GM18907 (cell line): ENCODE data around the gene UBR4.

Source experiments
- ATAC-seq: cut with Tn5 transposase; IDR thresholded peaks from one replicate; pipeline ENCODE4 v1.9.1; 2021; ENCODE audit warnings: mild to moderate bottlenecking, moderate library complexity; ENCODE audit not compliant: unreplicated experiment

UBR4 gene

DNA sequence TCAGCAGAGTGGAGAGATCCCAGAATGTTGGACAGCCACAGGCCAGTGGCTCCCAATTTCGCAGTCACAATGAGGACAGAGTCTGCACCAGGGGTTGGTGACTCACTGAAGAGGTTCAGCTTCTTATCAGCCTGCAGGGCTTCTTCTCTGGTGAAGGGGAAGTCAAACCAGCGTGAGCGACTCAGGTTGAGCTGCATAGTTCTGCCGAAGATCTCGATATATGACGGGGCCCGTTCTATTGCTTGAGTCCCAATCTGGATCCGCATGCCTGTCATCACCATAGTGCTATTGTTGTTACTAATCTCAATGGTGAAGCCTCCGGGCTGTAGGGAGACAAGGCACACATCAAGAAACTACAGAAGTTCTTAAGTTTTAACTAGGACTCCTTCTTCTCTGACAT is 58.5 kb downstream of the UBR4 start:
- no peak for ATAC-seq

DNA sequence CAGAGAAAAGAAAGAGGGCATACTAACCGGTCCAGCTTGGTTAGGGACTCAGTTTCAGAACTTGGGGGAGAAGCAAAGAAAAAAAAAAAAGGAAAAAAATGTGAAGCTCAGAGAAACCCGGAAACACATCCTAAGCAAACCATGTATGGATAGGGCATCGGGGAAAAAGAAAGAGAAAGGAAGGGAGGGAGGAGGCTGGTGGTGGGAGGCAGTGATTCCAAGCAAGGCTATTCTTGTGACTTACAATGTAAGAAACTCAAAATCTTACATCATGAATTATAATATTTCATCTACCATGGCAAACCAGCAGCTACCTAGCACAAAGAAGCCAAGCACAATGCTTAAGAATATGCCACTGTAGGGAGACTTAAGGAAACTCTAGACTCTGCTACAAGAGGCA is 60.3 kb downstream of the UBR4 start:
- ATAC-seq: no peak

DNA sequence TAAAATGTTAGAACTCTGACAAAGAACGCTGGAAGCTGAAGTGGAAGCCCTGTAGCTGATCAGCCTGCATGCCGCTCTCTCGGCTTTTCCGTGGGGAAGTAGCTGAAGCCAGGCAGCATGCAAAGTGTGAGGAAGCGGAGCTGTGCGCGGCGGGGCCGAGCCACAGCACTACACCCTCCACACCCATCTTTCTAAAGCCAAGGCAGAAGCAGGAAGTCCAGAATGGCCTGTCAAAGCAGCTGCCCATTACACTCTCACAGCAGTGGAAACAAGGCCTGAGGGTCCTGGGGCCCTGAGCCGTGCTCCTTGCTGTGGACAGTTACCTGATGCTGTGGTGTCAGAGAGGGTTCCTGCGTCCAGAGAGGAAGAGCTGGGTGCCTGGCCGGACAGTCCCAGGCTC is 69.6 kb downstream of the UBR4 start:
- ATAC-seq: no peak

DNA sequence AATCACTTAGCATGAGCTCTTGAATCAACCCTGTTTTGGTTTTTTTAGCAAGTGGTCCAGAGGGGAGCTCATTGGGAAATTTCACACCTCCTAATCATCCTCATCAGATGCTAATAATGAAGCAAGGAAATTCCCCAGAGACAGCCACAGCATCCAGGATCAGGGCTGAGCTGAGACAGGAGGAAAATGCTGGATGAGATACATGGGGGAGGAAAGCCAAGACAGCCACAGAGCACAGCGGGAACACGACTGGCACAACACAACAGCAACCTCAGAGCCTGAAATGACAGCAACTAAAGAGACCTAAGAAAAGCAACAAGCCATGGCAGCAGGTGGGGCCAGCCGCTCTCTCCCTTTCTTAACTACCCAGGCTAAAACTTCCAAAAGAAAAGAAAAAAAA is 70.4 kb downstream of the UBR4 start:
- ATAC-seq: no peak

DNA sequence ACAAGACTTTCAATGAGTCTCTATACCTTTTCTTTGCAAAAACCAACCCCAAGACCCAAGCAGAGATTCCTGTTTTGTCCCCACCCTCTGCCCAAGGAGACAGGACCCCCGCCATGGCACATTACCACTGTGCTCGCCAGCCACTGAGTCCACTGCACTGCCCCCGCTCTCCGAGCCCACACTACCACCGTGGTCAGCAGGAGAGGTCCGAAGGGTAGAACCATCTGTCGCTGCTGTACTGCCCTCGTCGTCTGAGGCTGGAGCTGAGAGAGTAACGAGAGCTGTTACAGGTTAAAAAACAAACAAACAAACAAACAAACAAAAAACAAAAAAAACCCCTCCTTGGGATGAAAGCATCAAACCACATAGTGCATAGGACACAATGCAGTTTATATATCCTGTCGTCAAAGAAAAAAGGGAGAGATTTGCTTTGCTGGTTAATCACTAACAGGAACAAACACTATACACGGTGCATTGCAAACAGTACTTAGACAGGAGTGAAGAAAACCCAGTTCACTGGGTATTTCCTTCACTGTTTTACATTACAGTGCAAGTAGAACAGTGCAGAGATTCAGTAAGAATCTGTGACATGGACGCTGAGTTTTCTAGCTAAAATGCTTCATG is 71.0 kb downstream of the UBR4 start:
- no peak for ATAC-seq

DNA sequence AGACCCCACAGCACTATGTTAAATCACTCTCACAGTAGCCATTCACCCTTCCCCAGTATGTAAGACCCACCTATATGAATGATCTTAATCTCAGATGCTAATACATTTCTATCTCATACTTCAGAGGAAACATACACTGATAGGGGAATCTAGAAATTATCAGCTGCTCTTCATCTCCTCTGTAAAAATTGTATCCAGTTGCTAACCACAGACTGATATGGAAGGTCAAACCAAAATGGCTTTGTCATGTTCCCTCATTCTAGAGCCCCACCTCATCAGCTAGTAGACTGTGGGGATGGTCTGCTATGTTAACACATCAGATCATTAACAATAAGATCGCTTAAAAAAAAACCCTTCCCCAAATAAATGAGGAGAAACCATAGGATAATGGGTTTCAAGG is 71.7 kb downstream of the UBR4 start:
- no peak for ATAC-seq

DNA sequence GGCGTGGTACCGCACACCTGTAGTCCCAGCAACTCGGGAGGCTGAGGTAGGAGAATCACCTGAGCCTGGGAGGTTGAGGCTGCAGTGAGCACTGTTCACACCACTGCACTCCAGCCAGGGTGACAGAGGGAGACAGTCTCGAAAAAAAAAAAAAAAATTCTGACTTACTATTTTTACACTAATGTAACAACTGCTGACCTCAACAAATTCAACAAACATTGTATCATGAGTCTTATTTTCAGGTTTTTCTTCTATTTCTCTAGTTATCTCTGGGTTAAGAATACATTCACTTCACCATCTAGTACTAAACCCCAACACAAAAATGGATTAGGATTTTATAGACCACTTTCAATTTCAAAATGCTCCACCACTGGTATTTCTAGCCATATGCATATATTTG is 72.9 kb downstream of the UBR4 start:
- no peak for ATAC-seq

DNA sequence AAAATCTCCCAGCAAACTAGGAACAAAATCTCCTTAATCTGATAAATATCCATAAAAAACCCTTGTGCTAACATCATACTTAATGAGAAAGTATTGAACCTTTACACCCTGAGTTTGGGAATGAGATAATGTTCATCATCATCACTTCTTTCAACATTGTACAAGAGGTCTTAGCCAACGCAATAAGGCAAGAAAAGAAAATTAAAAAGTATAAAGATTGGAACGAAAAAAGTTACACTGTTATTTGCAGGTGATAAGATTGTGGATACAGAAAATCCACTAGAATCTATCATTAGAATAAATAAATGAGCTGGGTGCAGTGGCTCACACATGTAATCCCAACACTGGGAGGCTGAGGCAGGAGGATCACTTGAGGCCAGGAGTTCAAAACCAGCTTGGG is 76.7 kb downstream of the UBR4 start:
- ATAC-seq: no peak

DNA sequence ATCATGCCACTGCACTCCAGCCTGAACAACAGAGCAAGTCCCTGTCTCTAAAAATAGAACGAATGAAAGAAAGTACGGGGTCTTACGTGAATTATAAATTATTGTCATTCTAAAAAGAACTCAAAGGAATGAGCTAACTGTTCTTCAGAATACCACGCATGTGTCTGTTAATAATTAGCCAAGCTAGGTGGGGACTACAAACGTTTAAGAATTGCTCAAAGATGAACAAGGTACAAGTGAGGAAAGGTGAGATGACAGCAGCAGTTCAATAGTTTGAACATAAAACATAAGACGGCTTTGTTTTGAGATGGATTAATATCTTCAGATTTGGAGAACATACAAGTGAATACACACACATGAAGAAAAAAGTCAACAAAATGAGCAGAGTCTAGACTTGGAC is 79.6 kb downstream of the UBR4 start:
- ATAC-seq: no peak

DNA sequence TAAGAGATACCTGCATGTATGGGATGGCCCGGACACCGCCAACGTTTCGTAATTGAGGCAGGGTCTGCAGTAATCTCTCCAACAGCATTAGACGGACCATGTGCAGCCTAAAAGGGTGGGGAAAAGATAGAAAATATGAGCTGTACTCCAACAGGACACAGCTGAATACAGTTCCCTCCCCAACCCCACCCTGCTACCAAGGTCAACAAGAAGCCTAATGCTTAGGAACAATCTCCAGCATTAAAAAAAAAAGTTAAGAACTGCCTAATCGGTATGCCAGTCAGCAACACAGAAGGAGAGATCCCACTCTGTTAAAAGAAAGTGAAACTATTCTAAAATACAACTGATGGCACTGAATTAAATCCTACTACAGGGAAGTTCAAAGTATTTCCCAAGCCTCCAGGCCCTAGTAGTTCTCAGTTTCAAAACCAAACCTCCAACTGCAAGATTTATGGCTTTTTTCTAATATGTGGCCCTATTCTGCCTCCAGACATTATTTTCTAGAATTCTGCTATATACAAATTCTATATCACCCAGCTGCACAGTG is 81.0 kb downstream of the UBR4 start:
- ATAC-seq: no peak

DNA sequence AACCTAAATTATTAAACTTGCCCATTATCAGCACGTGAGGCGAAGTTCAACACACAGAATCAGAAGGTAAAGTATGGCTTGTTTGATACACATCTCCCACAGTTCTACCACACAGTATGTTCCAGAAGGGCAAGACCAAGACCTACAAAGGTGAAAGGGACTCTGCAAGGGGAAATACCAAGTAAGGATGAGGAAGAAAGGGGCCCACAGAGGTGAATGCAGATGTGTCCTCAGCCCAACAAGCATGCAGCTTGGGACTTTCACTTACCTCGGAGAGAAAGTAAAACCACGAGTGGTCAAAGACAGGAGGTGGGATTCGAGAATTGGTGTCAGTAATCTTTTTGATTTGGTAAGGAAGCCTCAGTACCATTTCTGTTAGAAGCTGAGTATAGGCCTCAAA is 85.8 kb downstream of the UBR4 start:
- no peak for ATAC-seq

DNA sequence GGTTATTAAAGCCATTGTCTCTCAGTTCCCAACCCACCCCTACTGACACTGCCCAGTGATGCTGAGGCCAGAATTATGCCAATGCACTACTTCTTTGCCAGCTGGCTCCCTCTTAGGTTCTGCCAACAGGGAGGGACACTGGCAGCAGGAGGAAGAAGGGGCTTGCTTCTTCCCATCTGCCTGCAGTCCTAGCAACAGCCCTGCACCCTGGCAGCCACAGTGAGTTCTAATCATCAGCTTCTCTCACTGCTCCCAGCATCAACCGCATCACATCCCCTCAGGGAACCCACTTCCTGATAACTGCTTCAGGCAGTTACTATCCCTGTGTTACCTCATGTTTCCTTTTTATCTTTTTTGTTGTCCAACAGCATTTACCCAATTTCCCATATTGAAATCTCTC is 86.2 kb downstream of the UBR4 start:
- ATAC-seq: no peak

DNA sequence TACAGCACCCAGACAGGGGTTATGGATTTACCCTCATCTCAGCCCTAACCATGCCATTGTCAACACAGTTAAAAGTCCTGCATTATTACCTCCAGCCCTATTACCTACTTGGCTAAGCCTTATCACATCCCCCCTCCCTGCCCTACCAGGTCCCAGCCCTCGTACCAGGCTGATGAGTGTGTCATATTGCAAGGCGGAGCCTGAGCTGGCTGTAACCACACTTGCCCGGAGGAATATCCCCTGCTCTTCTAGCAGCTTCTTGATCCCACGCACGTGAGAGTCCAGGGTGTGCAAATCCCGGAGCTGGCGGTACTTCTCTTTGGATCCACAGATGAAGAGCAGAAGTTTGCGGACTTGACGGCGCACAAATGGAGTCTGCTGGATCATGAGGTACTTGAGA is 87.4 kb downstream of the UBR4 start:
- ATAC-seq: no peak

DNA sequence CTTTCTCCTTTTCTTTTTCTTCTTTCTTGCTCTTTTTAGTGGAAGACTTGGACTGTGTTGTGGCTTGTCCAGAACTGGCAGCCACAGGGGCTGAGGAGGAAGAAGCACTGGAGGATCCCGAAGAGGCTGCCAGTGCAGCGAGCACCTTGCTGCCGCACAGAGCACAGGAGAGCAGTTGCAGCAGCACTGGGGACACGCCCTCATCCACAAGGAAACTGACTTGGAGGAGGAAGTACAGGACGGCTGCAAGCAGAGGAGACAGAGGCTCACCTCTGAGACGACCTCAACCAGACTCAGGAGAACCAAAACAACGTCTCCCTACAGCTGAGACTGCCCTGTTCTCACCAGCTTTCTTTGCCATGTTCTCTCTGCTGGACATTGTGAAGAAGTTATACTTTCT is 88.9 kb downstream of the UBR4 start:
- ATAC-seq: no peak

DNA sequence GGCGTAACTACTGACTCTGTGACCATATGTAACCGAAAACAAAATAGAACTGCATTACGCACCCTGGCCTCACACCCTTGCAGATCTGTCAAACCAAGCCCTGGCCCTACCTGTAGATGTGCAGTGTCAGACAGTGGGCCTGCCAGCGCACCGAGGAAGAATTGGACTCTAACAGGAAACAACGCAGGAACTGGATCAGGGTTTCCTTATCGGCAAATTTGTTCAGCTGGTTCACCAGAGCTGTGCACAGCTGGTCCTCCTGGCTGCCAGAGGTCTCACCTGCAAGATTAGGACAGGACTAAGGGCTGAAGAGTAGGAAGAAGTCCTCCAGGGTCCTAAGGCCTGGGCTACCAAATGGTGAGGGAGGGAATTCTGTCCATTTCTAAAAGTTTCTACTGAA is 90.0 kb downstream of the UBR4 start:
- no peak for ATAC-seq

DNA sequence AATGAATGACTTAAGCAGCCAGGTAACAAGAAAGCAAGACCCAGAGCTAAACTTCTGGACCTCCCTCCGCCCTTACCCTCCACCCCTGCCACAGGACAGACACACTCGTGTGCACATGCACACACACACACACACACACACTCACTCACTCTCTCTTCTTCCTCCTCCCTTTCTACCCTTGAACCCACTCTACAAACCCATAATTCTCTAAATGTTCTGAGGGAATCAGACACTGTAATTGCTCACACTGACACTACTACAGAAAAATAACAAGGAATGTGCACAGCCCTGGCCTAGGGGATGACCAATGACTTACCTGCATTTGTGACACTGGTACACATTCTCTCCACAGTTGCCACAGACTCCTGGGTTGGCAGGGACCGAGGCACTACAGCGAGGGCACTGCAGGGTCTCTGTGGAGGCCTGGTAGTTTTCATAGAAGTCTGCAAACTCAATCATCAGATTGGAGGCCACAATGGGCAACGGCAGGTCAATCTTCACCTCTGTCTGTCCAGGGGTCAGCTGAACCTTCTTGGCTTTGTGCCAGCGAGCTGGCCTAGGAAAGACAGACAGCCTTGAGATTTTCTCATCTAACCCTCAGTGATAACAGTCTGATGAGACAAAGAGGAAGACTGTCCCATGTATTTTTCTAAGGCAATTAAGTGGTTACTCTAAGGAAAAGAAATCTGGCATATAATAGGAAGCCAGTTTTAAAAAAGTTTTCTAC is 94.8 kb downstream of the UBR4 start:
- no peak for ATAC-seq

DNA sequence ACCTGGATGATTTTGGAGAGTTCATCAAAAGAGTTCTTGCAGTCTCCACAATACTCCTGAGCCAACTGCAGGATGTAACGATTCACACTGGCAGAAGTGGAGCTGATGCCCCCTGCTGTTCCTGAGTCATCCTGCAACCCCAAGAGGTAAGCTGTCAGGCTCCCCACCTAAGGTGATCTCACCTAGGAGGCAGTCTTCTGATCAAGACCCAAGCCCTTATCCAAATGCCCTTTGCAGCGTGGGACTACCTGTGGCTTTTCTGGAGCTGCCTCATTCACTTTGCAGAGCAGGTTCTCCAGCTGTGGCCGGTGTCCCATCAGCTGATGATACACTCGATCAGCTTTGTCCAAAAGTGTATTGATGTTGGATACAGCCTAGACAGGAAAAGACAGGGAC is 96.4 kb downstream of the UBR4 start:
- ATAC-seq: no peak

DNA sequence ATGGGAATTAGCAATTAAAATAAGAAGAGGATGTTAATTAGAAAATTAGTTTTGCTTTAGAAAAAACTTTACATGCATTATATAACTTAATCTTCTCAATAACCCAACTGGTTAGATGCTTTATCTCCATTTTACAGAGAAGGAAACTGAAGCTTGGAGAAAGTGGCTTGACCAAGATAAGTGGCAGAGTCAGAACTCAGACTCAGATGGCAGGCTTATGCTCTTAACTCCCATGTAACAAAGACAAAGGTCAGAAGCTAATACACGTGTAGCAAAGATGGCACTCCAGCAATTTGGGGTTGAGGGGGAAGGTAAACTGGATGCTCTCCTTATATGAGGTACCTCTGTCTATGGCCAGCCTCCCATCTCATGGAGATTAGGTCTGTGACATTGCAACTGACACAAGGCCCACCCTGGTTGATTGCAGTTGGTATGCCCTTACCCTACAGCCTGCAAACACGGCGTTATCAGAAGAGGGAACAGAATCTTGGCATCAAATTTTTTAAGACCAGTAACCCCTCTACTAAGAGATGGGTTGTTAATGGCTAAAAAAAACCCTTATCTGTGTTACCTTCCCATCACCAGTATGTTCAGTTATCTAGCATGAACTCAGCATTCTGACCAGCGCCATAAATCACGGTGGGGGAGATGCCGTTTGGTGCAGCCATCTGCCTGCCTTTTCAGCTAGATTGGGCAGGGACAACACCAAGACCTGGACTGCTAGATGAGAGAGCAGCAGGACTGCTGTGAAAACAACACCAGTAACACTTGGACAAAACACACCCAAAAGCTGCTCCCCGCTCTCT is 97.0 kb downstream of the UBR4 start:
- ATAC-seq: no peak

DNA sequence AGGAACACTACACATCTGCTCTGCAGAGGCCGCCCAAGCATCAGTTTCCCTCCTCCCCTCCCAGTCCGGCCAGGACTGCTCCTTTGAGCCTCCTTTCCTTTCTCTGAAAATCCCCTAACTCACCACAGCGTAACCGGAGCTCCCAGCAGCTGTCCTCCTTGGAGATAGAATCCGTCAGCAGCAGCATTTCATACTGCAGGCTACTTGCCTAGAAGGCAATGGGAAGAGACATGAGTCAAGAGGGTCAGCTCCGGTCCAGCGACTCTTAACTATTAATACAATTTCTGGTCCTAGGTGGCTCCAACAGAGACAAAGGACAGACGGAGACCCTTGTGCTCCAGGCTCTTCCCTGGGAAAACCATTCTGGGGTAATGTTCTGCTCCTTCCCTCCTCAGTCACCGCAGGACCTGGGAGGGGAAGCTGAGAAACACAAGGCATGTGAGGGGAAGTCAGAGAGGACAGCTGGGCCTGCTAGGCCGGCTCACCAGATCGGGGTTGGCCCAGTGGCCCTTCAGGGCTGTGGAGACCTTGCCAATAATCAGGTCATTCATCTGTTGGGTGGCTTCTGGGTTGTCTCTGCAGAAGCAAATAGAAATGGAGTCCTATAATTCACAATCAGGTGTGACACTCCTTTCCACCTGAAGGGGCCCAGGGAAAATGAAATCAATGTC is 99.7 kb downstream of the UBR4 start:
- no peak for ATAC-seq

DNA sequence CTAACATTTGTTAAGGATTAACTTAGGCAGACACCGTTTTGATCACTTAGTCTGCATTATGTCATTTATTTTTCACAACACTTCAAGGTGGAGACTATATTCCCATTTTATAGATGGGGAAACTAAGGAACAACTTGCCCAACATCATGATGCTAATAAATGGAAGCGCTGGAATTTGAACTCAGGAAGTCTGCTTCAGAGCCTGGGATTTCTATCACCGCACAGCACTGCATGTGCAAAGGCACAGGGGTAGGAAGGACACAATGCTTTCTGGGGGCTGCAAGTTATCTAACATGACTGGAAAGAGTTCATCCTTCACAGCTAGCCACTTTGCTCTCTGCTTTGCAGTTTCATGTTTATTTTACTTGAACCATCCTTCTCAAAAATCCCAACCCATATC is 100.5 kb downstream of the UBR4 start:
- no peak for ATAC-seq

DNA sequence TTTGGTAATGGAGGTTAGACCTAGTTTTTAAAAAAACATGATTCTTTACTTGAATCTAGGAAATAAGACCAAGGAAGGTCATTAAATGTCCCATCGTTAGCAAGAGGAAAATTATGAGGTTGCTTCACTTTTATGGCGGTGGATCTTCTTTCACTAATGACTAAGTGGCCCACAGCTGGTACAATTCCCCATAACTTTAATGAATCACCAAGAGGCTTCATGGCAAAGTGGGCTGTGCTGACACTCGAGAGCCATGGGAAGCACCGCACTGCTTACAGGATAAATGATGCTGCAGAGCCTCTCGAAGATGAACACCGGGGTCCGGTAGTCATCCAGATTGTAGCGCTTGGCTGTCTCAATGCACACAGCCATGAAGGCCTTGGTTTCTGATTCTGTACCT is 108.8 kb downstream of the UBR4 start:
- no peak for ATAC-seq
